Mammary epithelial cell (primary cell): ENCODE measurements around the gene SALL4.

Experiments
- CTCF ChIP-seq, 2 donors: IDR thresholded peaks in 1 of 2; conservative IDR thresholded peaks in 1 of 2; 2 replicates each; pipeline ENCODE4 v1.5.1; 2011 to 2012; ENCODE audit warnings: inconsistent platforms in 2 of 2, low read length in 2 of 2, mild to moderate bottlenecking in 2 of 2, control low read depth in 1 of 2, low read depth in 1 of 2; ENCODE audit not compliant: insufficient read depth in 1 of 2; ENCODE audit errors: extremely low read depth in 1 of 2
- EZH2 ChIP-seq: IDR thresholded peaks from 2 replicates; pipeline ENCODE4 v1.6.1; 2012; ENCODE audit warnings: low read length, inconsistent platforms, borderline replicate concordance

DNA sequence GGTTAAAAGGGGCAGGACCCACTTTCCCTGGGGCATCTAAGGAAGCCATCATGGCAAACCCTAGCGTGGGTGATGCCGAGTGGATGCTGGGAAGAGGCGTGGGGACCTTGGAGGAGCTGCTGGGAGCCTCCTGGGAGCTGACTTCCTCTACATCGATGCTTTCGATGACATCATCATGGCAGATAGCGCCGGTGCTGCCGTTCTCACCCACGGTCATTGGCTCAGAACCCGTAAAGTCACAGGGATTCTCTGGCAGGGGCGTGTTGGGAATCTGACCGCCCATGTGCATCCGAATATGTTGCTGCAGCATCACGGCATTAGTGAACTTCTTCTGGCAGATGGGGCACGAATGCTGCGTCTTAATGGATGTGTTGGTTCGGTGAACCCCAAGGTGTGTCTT is 12.1 kb downstream of the SALL4 start:
- TF ChIP-seq EZH2, result no peak
- TF ChIP-seq CTCF (conservative IDR thresholded peaks at IDR 0.05 in 1 of 2, IDR thresholded peaks at IDR 0.05 in 1 of 2; ENCODE audit: extremely low read depth in 1 of 2, insufficient read depth in 1 of 2, low read depth in 1 of 2, low read length in 2 of 2), result no peak
